Activated naive CD4-positive, alpha-beta T cell treated with anti-CD3 and anti-CD28 coated beads for 36 hours (primary cell): Measurements from ENCODE around the gene FUT8. TPM values are rescaled to one million over a fixed set of nuclear protein-coding genes. Genes with fewer than 3 reads are reported as not detected.
A peak's percentile ranks its signal among the peaks of the same experiment; 100 is the strongest.
"Not testable (repeated sequence)": the region's sequence is repeated elsewhere in the genome, so short reads cannot be mapped to it uniquely, and the experiment has no call there.

Experiments used
- CTCF ChIA-PET: fragments of 350-600 bp; sonication (Branson Sonifier 250); formaldehyde crosslinking; loops from one replicate; lab custom pipeline; 2021; ENCODE audit warnings: antibody characterized with exemption; lab: Charles Lee
- DNase-seq: peaks from one replicate; pipeline ENCODE4 v3.0.0-alpha.2; 2020
- H3K27ac Mint-ChIP-seq: one replicate; pipeline ENCODE4 v1.8.0; 2021; ENCODE audit warnings: mild to moderate bottlenecking, mixed read lengths
- H3K27me3 Mint-ChIP-seq: one replicate; pipeline ENCODE4 v1.8.0; 2021; ENCODE audit warnings: low read depth, mixed read lengths
- H3K36me3 Mint-ChIP-seq: one replicate; pipeline ENCODE4 v1.8.0; 2021; ENCODE audit warnings: low read depth, mixed read lengths
- H3K4me1 Mint-ChIP-seq: one replicate; pipeline ENCODE4 v1.8.0; 2021; ENCODE audit warnings: low read depth, mixed read lengths
- H3K4me3 Mint-ChIP-seq: one replicate; pipeline ENCODE4 v1.8.0; 2021; ENCODE audit warnings: mild to moderate bottlenecking, moderate library complexity, mixed read lengths
- H3K9me3 Mint-ChIP-seq: one replicate; pipeline ENCODE4 v1.8.0; 2021; ENCODE audit warnings: mixed read lengths
- intact Hi-C: fragments of 100-400 bp; cut with micrococcal nuclease; formaldehyde crosslinking; loops from one replicate; pipeline ENCODE4 v1.15.1; 2023
- total RNA-seq, 2 experiments: library from RNA; stranded (reverse); gene quantifications; one replicate each; pipeline ENCODE4 v1.2.3, GENCODE V29; 2021

FUT8 gene
- total RNA-seq, 2 experiments from 2014 or later, result 34.6 to 38.7 TPM

DNA sequence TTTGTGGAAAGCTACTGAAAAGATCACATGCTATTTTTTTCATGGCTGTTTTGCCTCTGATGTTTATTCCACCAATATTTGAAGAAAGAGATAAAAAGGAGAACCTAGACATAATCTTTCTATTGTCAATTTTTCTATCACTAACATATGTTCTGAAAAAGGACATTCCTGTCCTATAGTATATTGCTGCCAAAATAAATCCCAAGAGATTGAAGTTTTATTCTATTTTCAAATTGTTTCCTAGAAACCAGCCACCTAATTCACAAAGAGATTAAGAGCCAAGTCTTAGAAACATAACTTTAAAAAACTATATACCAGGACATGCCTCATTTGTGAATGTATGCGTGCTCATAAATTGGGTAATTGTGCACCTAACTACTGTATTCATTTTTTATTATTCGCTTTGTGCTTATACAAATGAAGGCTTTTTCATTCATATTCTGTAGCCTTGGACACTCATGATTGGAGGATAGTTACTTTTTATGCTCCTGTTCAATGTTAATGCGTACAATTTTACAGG, 200.7 kb downstream of the FUT8 start:
- Mint-ChIP-seq H3K36me3 (peaks cover 13% of the 10 kb centered on the region), H3K4me1 (peaks cover 2% of the 10 kb centered on the region), H3K4me3 (no peak overlapping the region), H3K9me3 (no peaks in the 10 kb centered on the region), H3K27ac (no peak overlapping the region), H3K27me3 (no peaks in the 10 kb centered on the region)
- DNase-seq, result no peak
- CTCF ChIA-PET, result interaction anchor here (0.5 to 0.6 kb wide), 2 partner anchors 62 to 450 kb away, joined by 3 read pairs; no protein-coding TSS in a partner anchor
- intact Hi-C loops, result no loop called here

GRCh38 chr14:65618996-65619395, 206.5 kb downstream of the FUT8 start:
- CTCF ChIA-PET, result interaction anchor here (0.5 to 1.0 kb wide), 2 partner anchors 10 to 341 kb away, joined by 3 read pairs; no protein-coding TSS in a partner anchor
- no peaks in the 10 kb centered on the region for H3K27me3 Mint-ChIP-seq
- intact Hi-C loops, result no loop called here
- DNase-seq, result no peak
- H3K4me1 Mint-ChIP-seq, result no peaks in the 10 kb centered on the region
- no peaks in the 10 kb centered on the region for H3K9me3 Mint-ChIP-seq
- no peak overlapping the region for H3K4me3 Mint-ChIP-seq
- no peak overlapping the region for H3K27ac Mint-ChIP-seq
- H3K36me3 Mint-ChIP-seq, result peaks cover 14% of the 10 kb centered on the region

DNA sequence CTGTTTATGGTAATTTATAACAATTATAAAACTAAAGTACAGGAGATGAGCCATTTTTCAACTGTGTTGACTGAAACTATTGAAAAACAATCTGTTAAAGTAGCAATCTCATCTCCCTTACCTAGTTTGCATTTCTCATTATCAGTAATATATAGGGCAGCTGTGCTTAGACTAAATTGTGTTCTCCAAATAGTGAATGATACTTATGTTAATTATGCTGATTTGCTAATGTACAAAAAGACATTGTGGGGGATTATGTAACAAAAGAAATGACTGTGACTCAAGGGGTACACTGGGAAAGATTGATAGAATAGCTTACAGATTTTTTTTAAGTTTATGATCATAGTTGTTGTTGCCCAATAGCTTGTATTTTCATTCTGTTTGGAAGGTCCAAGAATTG, 207.7 kb downstream of the FUT8 start:
- H3K36me3 Mint-ChIP-seq, result peaks cover 14% of the 10 kb centered on the region
- no peak overlapping the region for H3K27ac Mint-ChIP-seq
- H3K9me3 Mint-ChIP-seq, result no peaks in the 10 kb centered on the region
- H3K4me3 Mint-ChIP-seq, result no peak overlapping the region
- CTCF ChIA-PET, result interaction anchor here (0.7 kb wide), 1 partner anchor 204 kb away, joined by 3 read pairs; no protein-coding TSS in a partner anchor
- H3K4me1 Mint-ChIP-seq, result no peaks in the 10 kb centered on the region
- intact Hi-C loops, result no loop called here
- no peaks in the 10 kb centered on the region for H3K27me3 Mint-ChIP-seq
- no peak for DNase-seq

DNA sequence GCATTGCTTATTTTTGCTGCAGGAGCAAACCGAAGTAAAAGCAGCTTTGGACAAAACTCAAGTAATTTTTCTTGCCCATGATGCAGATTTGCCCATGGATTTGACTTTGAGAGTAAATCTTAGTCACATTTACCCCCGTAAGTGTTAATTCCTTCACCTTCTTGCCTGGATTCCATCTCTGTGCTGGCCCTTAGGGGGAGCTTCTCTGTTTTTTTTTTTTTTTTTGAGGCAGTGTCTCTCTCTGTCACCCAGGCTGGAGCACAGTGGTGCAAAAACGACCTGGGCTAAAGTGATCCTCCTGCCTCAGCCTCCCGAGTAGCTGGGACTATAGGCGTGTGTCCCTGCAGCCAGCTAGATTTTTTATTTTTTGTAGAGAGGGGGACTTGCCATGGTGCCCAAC, 210.2 kb downstream of the FUT8 start:
- CTCF ChIA-PET, result interaction anchor here (0.6 to 1.0 kb wide), 5 partner anchors 50 to 207 kb away, joined by 3 to 5 read pairs (median 3); no protein-coding TSS in a partner anchor
- Mint-ChIP-seq H3K27ac (no peak overlapping the region), H3K4me1 (no peaks in the 10 kb centered on the region), H3K27me3 (no peaks in the 10 kb centered on the region), H3K4me3 (no peak overlapping the region), H3K36me3 (peaks cover 5% of the 10 kb centered on the region), H3K9me3 (no peaks in the 10 kb centered on the region)
- intact Hi-C loops, result no loop called here
- DNase-seq, result no peak

- no peaks in the 10 kb centered on the region for H3K9me3 Mint-ChIP-seq
- H3K4me3 Mint-ChIP-seq, result no peak overlapping the region
- CTCF ChIA-PET, result interaction anchor here (0.6 kb wide), 1 partner anchor 419 kb away, joined by 7 read pairs; no protein-coding TSS in a partner anchor
- DNase-seq, result no peak
- intact Hi-C loops, result no loop called here
- no peaks in the 10 kb centered on the region for H3K27me3 Mint-ChIP-seq
- H3K36me3 Mint-ChIP-seq, result peaks cover 3% of the 10 kb centered on the region
- no peak overlapping the region for H3K27ac Mint-ChIP-seq
- no peaks in the 10 kb centered on the region for H3K4me1 Mint-ChIP-seq
These were observed 211.2 kb downstream of the FUT8 start for GRCh38 chr14:65623759-65624158.

GRCh38 chr14:65627315-65627714, 214.8 kb downstream of the FUT8 start:
- H3K27ac Mint-ChIP-seq, result no peak overlapping the region
- H3K4me1 Mint-ChIP-seq, result no peaks in the 10 kb centered on the region
- H3K4me3 Mint-ChIP-seq, result no peak overlapping the region
- CTCF ChIA-PET, result no interaction called here
- no peak for DNase-seq
- H3K36me3 Mint-ChIP-seq, result no peaks in the 10 kb centered on the region
- intact Hi-C loops, result no loop called here
- H3K9me3 Mint-ChIP-seq, result no peaks in the 10 kb centered on the region
- no peaks in the 10 kb centered on the region for H3K27me3 Mint-ChIP-seq

- CTCF ChIA-PET, result no interaction called here
- no peaks in the 10 kb centered on the region for H3K27me3 Mint-ChIP-seq
- no peak overlapping the region for H3K4me3 Mint-ChIP-seq
- no peaks in the 10 kb centered on the region for H3K36me3 Mint-ChIP-seq
- no peaks in the 10 kb centered on the region for H3K4me1 Mint-ChIP-seq
- no peak for DNase-seq
- intact Hi-C loops, result no loop called here
- H3K9me3 Mint-ChIP-seq, result no peaks in the 10 kb centered on the region
- H3K27ac Mint-ChIP-seq, result no peak overlapping the region
These were observed 216.1 kb downstream of the FUT8 start for GRCh38 chr14:65628664-65629063.

- intact Hi-C loops, result no loop called here
- no peak for DNase-seq
- CTCF ChIA-PET, result no interaction called here
- Mint-ChIP-seq H3K4me3 (no peak overlapping the region), H3K36me3 (peaks cover 10% of the 10 kb centered on the region), H3K27ac (no peak overlapping the region), H3K9me3 (peaks cover 3% of the 10 kb centered on the region), H3K4me1 (peaks cover 10% of the 10 kb centered on the region), H3K27me3 (no peaks in the 10 kb centered on the region)
These were observed 218.5 kb downstream of the FUT8 start for GRCh38 chr14:65631040-65631439.

- CTCF ChIA-PET, result no interaction called here
- Mint-ChIP-seq H3K4me3 (no peak overlapping the region), H3K4me1 (peaks cover 21% of the 10 kb centered on the region), H3K27ac (no peak overlapping the region), H3K27me3 (no peaks in the 10 kb centered on the region), H3K9me3 (peaks cover 3% of the 10 kb centered on the region), H3K36me3 (peaks cover 10% of the 10 kb centered on the region)
- DNase-seq, result no peak
- intact Hi-C loops, result no loop called here
These were observed 220.0 kb downstream of the FUT8 start for GRCh38 chr14:65632487-65632886.

DNA sequence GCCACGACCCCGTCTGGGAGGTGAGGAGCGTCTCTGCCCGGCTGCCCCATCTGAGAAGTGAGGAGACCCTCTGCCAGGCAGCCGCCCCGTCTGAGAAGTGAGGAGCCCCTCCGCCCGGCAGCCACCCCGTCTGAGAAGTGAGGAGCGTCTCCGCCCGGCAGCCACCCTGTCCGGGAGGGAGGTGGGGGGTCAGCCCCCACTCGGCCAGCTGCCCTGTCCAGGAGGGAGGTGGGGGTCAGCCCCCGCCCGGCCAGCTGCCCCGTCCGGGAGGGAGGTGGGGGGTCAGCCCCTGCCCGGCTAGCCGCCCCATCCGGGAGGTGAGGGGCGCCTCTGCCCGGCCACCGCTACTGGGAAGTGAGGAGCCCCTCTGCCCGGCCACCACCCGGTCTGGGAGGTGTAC, 221.1 kb downstream of the FUT8 start:
- H3K9me3 Mint-ChIP-seq, DNase-seq, H3K27me3 Mint-ChIP-seq, intact Hi-C loops, H3K4me3 Mint-ChIP-seq, H3K27ac Mint-ChIP-seq, CTCF ChIA-PET: not testable (repeated sequence)
- Mint-ChIP-seq H3K4me1 (peaks cover 29% of the 10 kb centered on the region), H3K36me3 (peaks cover 13% of the 10 kb centered on the region)

DNA sequence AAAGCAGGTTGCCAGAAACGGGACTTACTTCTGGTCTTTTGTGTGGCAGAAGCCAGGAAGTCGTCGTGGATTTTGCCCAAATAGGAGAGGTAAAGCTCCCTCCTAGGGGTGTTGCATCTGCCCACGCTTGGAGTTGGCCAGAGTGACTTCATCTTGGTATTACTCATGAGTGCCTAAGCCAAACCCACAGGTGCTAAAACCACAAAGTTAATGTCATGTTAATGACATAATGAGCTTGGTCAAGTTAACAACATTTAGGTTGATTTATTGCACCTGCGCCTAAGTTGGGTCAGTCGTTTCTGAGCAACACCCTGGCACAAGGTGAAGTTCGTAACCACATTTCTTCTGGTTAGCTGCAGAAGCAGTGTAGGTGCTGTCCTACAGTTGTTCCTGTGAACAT, 225.2 kb downstream of the FUT8 start:
- CTCF ChIA-PET, result no interaction called here
- Mint-ChIP-seq H3K9me3 (peaks cover 3% of the 10 kb centered on the region), H3K36me3 (peaks cover 13% of the 10 kb centered on the region), H3K27me3 (no peaks in the 10 kb centered on the region), H3K4me3 (no peak overlapping the region), H3K27ac (no peak overlapping the region), H3K4me1 (peaks cover 29% of the 10 kb centered on the region)
- intact Hi-C loops, result no loop called here
- peak; percentile 44 for DNase-seq

DNA sequence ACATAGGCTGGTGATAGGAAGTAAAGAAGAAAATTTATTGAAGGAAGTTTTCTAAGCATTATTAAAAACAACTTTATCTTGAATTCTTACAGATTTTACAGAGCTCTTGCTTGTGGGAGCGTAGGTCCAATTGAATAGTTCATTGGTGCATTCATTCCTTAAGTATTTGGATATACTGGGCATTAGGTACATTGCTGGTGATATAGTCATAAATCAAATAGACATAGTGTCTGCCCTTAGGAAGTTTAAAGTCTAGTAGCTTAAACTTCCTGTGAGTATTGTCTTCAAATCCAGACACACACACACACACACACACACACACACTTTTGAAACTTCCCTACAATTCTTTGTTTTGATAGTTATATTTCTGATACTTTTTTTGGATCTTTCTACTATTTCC, 226.7 kb downstream of the FUT8 start:
- intact Hi-C loops, result no loop called here
- H3K9me3 Mint-ChIP-seq, result peaks cover 3% of the 10 kb centered on the region
- no peaks in the 10 kb centered on the region for H3K27me3 Mint-ChIP-seq
- peaks cover 12% of the 10 kb centered on the region for H3K36me3 Mint-ChIP-seq
- no peak for DNase-seq
- CTCF ChIA-PET, result no interaction called here
- H3K4me1 Mint-ChIP-seq, result peaks cover 29% of the 10 kb centered on the region
- no peak overlapping the region for H3K4me3 Mint-ChIP-seq
- H3K27ac Mint-ChIP-seq, result no peak overlapping the region

DNA sequence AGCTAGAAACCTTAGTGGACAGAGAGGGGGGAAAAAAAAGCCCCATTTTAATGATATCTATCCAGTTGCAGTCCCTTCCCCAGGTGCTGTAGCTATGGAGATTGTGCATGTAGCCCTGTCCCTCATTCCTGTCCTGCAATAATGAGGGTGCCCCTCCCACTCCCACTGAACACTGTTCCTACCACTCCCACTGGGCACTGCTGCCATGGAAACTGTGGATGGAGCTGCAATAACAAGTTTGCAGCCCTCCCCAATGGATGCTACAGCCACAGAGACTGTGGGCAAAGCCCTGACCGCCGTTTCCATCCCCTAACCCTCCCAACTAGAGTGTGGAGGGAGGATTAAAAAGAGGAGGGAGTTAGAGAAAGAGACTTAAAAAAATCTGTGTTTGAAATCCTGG, 238.3 kb downstream of the FUT8 start:
- no peaks in the 10 kb centered on the region for H3K4me1 Mint-ChIP-seq
- CTCF ChIA-PET, result no interaction called here
- H3K27me3 Mint-ChIP-seq, result no peaks in the 10 kb centered on the region
- no peak overlapping the region for H3K27ac Mint-ChIP-seq
- H3K36me3 Mint-ChIP-seq, result peaks cover 19% of the 10 kb centered on the region
- no peak for DNase-seq
- peaks cover 6% of the 10 kb centered on the region for H3K9me3 Mint-ChIP-seq
- intact Hi-C loops, result no loop called here
- no peak overlapping the region for H3K4me3 Mint-ChIP-seq
